ENCODE results near the gene KIAA0930. TPM values are rescaled to one million over a fixed set of nuclear protein-coding genes. Genes with fewer than 3 reads are reported as not detected.

KIAA0930 gene
- total RNA-seq, 1 donor from 2014 or later: 45.5 TPM

GRCh38 chr22:45204819-45205218 is 35.9 kb downstream of the KIAA0930 start:
- Mint-ChIP-seq H3K36me3 (ENCODE audit: low read depth) (no peaks in the 10 kb centered on the region), H3K4me1 (ENCODE audit: low read depth) (no peaks in the 10 kb centered on the region), H3K9me3 (no peaks in the 10 kb centered on the region), H3K4me3 (no peak overlapping the region), H3K27me3 (ENCODE audit: insufficient read depth) (no peaks in the 10 kb centered on the region), H3K27ac (no peak overlapping the region)
- no peak for DNase-seq (ENCODE audit: low spot score)
- intact Hi-C loops (cut with micrococcal nuclease): no loop called here

GRCh38 chr22:45204241-45204640 is 36.5 kb downstream of the KIAA0930 start:
- no peak overlapping the region for H3K4me3 Mint-ChIP-seq
- no peaks in the 10 kb centered on the region for H3K9me3 Mint-ChIP-seq
- no peaks in the 10 kb centered on the region for H3K36me3 Mint-ChIP-seq (ENCODE audit: low read depth)
- no peaks in the 10 kb centered on the region for H3K4me1 Mint-ChIP-seq (ENCODE audit: low read depth)
- H3K27me3 Mint-ChIP-seq (ENCODE audit: insufficient read depth): no peaks in the 10 kb centered on the region
- intact Hi-C loops (cut with micrococcal nuclease): no loop called here
- H3K27ac Mint-ChIP-seq: no peak overlapping the region
- no peak for DNase-seq (ENCODE audit: low spot score)

- H3K9me3 Mint-ChIP-seq: no peaks in the 10 kb centered on the region
Observed at GRCh38 chr22:45203150-45203951, 37.3 kb downstream of the KIAA0930 start.

GRCh38 chr22:45202333-45203149 is 38.2 kb downstream of the KIAA0930 start:
- Mint-ChIP-seq H3K27me3 (ENCODE audit: insufficient read depth) (no peaks in the 10 kb centered on the region), H3K4me3 (no peak overlapping the region), H3K9me3 (no peaks in the 10 kb centered on the region), H3K27ac (no peak overlapping the region), H3K4me1 (ENCODE audit: low read depth) (no peaks in the 10 kb centered on the region), H3K36me3 (ENCODE audit: low read depth) (no peaks in the 10 kb centered on the region)
- no peak for DNase-seq (ENCODE audit: low spot score)
- intact Hi-C loops (cut with micrococcal nuclease): no loop called here

More at GRCh38 chr22:45203150-45203951, 37.3 kb downstream of the KIAA0930 start:
- Mint-ChIP-seq H3K36me3 (ENCODE audit: low read depth) (no peaks in the 10 kb centered on the region), H3K4me3 (no peak overlapping the region), H3K27ac (no peak overlapping the region), H3K27me3 (ENCODE audit: insufficient read depth) (no peaks in the 10 kb centered on the region), H3K4me1 (ENCODE audit: low read depth) (no peaks in the 10 kb centered on the region)
- intact Hi-C loops (cut with micrococcal nuclease): no loop called here
- DNase-seq (ENCODE audit: low spot score): no peak

GRCh38 chr22:45201678-45202332 is 38.9 kb downstream of the KIAA0930 start:
- Mint-ChIP-seq H3K27ac (no peak overlapping the region), H3K27me3 (ENCODE audit: insufficient read depth) (no peaks in the 10 kb centered on the region), H3K4me1 (ENCODE audit: low read depth) (no peaks in the 10 kb centered on the region), H3K4me3 (no peak overlapping the region), H3K36me3 (ENCODE audit: low read depth) (no peaks in the 10 kb centered on the region), H3K9me3 (no peaks in the 10 kb centered on the region)
- intact Hi-C loops (cut with micrococcal nuclease): no loop called here
- DNase-seq (ENCODE audit: low spot score): no peak

- no peak for DNase-seq (ENCODE audit: low spot score)
- H3K9me3 Mint-ChIP-seq: no peaks in the 10 kb centered on the region
- H3K4me1 Mint-ChIP-seq (ENCODE audit: low read depth): no peaks in the 10 kb centered on the region
- H3K36me3 Mint-ChIP-seq (ENCODE audit: low read depth): no peaks in the 10 kb centered on the region
- H3K4me3 Mint-ChIP-seq: no peak overlapping the region
- H3K27ac Mint-ChIP-seq: no peak overlapping the region
- H3K27me3 Mint-ChIP-seq (ENCODE audit: insufficient read depth): no peaks in the 10 kb centered on the region
- intact Hi-C loops (cut with micrococcal nuclease): no loop called here
Observed at GRCh38 chr22:45200860-45201511, 39.7 kb downstream of the KIAA0930 start.

GRCh38 chr22:45200230-45200629 is 40.5 kb downstream of the KIAA0930 start:
- no peak overlapping the region for H3K4me3 Mint-ChIP-seq
- no peaks in the 10 kb centered on the region for H3K36me3 Mint-ChIP-seq (ENCODE audit: low read depth)
- DNase-seq (ENCODE audit: low spot score): no peak
- no peaks in the 10 kb centered on the region for H3K27me3 Mint-ChIP-seq (ENCODE audit: insufficient read depth)
- H3K27ac Mint-ChIP-seq: no peak overlapping the region
- H3K4me1 Mint-ChIP-seq (ENCODE audit: low read depth): no peaks in the 10 kb centered on the region
- no peaks in the 10 kb centered on the region for H3K9me3 Mint-ChIP-seq
- intact Hi-C loops (cut with micrococcal nuclease): no loop called here

GRCh38 chr22:45199723-45200122 is 41.0 kb downstream of the KIAA0930 start:
- H3K9me3 Mint-ChIP-seq: no peaks in the 10 kb centered on the region
- H3K4me1 Mint-ChIP-seq (ENCODE audit: low read depth): no peaks in the 10 kb centered on the region
- no peak for DNase-seq (ENCODE audit: low spot score)
- no peak overlapping the region for H3K27ac Mint-ChIP-seq
- no peak overlapping the region for H3K4me3 Mint-ChIP-seq
- no peaks in the 10 kb centered on the region for H3K27me3 Mint-ChIP-seq (ENCODE audit: insufficient read depth)
- H3K36me3 Mint-ChIP-seq (ENCODE audit: low read depth): no peaks in the 10 kb centered on the region
- intact Hi-C loops (cut with micrococcal nuclease): no loop called here

GRCh38 chr22:45198463-45198795 is 42.3 kb downstream of the KIAA0930 start:
- H3K27ac Mint-ChIP-seq: no peak overlapping the region
- intact Hi-C loops (cut with micrococcal nuclease): no loop called here
- H3K9me3 Mint-ChIP-seq: no peaks in the 10 kb centered on the region
- no peaks in the 10 kb centered on the region for H3K36me3 Mint-ChIP-seq (ENCODE audit: low read depth)
- H3K4me3 Mint-ChIP-seq: no peak overlapping the region
- H3K4me1 Mint-ChIP-seq (ENCODE audit: low read depth): no peaks in the 10 kb centered on the region
- no peaks in the 10 kb centered on the region for H3K27me3 Mint-ChIP-seq (ENCODE audit: insufficient read depth)
- no peak for DNase-seq (ENCODE audit: low spot score)

- Mint-ChIP-seq H3K9me3 (no peaks in the 10 kb centered on the region), H3K4me3 (no peak overlapping the region), H3K36me3 (ENCODE audit: low read depth) (no peaks in the 10 kb centered on the region), H3K27ac (no peak overlapping the region), H3K27me3 (ENCODE audit: insufficient read depth) (no peaks in the 10 kb centered on the region), H3K4me1 (ENCODE audit: low read depth) (no peaks in the 10 kb centered on the region)
- no peak for DNase-seq (ENCODE audit: low spot score)
- intact Hi-C loops (cut with micrococcal nuclease): no loop called here
Observed at GRCh38 chr22:45197606-45198462, 42.9 kb downstream of the KIAA0930 start.

GRCh38 chr22:45196926-45197605 is 43.6 kb downstream of the KIAA0930 start:
- no peaks in the 10 kb centered on the region for H3K4me1 Mint-ChIP-seq (ENCODE audit: low read depth)
- no peaks in the 10 kb centered on the region for H3K27me3 Mint-ChIP-seq (ENCODE audit: insufficient read depth)
- no peaks in the 10 kb centered on the region for H3K9me3 Mint-ChIP-seq
- no peak overlapping the region for H3K27ac Mint-ChIP-seq
- no peak for DNase-seq (ENCODE audit: low spot score)
- H3K4me3 Mint-ChIP-seq: no peak overlapping the region
- H3K36me3 Mint-ChIP-seq (ENCODE audit: low read depth): no peaks in the 10 kb centered on the region
- intact Hi-C loops (cut with micrococcal nuclease): no loop called here

- Mint-ChIP-seq H3K9me3 (no peaks in the 10 kb centered on the region), H3K4me3 (no peak overlapping the region), H3K27me3 (ENCODE audit: insufficient read depth) (no peaks in the 10 kb centered on the region), H3K27ac (no peak overlapping the region), H3K36me3 (ENCODE audit: low read depth) (no peaks in the 10 kb centered on the region), H3K4me1 (ENCODE audit: low read depth) (no peaks in the 10 kb centered on the region)
- no peak for DNase-seq (ENCODE audit: low spot score)
- intact Hi-C loops (cut with micrococcal nuclease): no loop called here
Observed at GRCh38 chr22:45196308-45196707, 44.4 kb downstream of the KIAA0930 start.
